ENCODE results near the gene MAP3K14.
A peak's percentile ranks its signal among the peaks of the same experiment; 100 is the strongest.

The MAP3K14 gene

DNA sequence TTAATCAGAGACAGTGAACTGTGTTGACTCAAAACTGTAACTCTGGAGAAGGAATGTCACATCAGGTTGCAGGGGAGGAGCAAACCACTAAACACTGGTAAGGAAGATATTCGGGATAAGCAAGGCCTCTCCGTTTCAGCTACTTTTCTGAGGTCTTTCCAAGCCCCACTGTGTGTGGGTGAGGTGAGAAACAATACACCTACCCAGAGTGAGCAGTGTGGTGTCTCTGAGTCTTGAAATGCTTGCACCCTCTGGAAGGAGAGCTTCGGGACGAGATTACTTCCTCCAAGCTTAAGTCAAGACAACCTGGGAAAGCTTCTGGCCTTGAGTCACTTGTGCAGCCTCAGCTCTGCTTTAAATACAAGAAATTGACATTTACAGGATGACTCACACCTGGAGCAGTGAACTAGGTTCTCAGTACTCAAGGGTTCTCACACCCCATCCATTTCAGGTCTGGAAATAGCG, 2.5 kb upstream of the MAP3K14 start:
- Histone ChIP-seq H3K27me3 (no peaks in the 10 kb centered on the region), H3K4me3 (ENCODE audit: low read depth, low read length) (no peak overlapping the region), H3K4me1 (peaks cover 10% of the 10 kb centered on the region), H3K36me3 (no peaks in the 10 kb centered on the region), H3K9me3 (no peaks in the 10 kb centered on the region)
- no peak for DNase-seq
- TF ChIP-seq, protein P1, sequence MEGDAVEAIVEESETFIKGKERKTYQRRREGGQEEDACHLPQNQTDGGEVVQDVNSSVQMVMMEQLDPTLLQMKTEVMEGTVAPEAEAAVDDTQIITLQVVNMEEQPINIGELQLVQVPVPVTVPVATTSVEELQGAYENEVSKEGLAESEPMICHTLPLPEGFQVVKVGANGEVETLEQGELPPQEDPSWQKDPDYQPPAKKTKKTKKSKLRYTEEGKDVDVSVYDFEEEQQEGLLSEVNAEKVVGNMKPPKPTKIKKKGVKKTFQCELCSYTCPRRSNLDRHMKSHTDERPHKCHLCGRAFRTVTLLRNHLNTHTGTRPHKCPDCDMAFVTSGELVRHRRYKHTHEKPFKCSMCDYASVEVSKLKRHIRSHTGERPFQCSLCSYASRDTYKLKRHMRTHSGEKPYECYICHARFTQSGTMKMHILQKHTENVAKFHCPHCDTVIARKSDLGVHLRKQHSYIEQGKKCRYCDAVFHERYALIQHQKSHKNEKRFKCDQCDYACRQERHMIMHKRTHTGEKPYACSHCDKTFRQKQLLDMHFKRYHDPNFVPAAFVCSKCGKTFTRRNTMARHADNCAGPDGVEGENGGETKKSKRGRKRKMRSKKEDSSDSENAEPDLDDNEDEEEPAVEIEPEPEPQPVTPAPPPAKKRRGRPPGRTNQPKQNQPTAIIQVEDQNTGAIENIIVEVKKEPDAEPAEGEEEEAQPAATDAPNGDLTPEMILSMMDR (IDR thresholded peaks at IDR 0.05; ENCODE audit: low read depth, low read length), result no peak

DNA sequence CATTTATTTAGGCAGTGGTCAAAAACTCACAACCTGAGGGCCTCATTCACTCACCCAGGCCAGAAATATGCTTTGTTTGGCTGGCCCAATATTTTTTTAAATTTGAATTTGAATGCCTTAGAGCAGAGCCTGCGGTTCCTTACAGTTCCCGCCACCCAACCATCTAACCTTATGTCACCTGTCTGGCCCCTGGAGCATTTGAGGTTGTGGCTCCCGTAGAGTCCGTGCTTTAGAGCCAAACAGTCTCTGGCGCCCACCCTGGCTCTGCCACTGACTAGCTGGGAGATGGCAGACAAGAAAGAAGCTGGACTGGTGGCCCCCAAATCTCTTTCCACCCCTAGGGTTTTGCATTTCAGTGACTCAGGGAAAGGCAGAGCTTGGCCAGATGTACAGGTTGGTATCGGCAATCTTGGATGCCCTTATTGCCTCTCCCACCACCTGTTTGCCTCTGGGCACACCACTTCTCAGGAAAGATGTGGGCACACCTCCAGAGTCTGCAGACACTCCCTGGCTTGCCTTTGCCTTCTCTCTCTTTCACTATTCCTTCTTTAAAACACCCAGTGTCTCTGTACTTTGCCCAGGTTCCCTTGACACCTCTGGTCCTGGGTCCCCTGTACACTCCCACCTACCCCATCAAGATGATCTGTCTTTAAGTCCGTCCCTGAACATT, 1.9 kb upstream of the MAP3K14 start:
- Histone ChIP-seq H3K9me3 (no peaks in the 10 kb centered on the region), H3K4me1 (peaks cover 14% of the 10 kb centered on the region), H3K36me3 (no peaks in the 10 kb centered on the region), H3K27me3 (no peaks in the 10 kb centered on the region), H3K4me3 (ENCODE audit: low read depth, low read length) (no peak overlapping the region)
- DNase-seq, result no peak
- TF ChIP-seq, protein P1 (IDR thresholded peaks at IDR 0.05; ENCODE audit: low read depth, low read length), result no peak

DNA sequence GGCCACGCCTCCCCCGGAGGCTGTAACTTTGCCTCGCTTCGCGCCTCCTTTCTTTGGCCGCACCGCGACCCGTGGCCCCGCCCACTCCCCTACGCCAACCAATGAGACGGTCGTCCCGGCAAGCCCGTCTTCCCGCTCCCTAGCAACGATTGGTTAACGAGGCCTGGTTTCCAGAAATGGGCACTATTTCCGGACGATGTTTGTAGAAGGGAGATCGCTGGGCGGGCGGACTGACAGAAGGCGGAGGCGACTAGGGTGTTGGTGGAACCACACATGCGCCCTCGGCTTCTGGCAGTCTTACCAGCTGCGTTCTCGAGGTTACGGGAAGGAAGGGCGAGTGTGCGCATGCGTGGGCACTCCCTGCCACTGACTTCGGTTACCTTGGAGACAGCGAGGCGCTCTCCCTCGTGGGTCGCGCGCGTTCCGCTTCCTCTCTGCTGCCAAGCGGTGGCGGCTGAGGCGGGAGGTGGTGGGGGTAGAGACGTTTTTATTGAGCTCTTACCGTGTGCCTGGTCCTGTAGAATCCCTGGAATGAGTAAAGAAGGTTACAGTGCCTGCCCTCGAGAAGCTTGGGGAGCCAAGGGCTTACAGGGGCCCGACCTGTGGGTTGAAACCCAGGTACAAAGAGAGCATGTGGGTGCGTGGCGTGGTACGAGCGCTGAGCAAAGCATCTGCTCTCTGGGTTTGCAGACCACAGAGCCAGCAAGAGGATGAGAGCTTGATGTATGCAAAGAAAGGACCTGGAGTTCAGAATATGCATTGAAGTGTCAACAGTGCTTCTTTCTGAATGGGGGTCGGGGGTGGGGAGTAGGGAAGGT, 500 bp upstream of the MAP3K14 start:
- Histone ChIP-seq H3K9me3 (no peaks in the 10 kb centered on the region), H3K4me3 (ENCODE audit: low read depth, low read length) (peak overlapping the region; percentile 70), H3K36me3 (no peaks in the 10 kb centered on the region), H3K27me3 (no peaks in the 10 kb centered on the region), H3K4me1 (peaks cover 14% of the 10 kb centered on the region)
- DNase-seq, result peak; percentile 100
- TF ChIP-seq, protein P1 (IDR thresholded peaks at IDR 0.05; ENCODE audit: low read depth, low read length), result peak; percentile 13; the same call in 1 of the 2 replicates

DNA sequence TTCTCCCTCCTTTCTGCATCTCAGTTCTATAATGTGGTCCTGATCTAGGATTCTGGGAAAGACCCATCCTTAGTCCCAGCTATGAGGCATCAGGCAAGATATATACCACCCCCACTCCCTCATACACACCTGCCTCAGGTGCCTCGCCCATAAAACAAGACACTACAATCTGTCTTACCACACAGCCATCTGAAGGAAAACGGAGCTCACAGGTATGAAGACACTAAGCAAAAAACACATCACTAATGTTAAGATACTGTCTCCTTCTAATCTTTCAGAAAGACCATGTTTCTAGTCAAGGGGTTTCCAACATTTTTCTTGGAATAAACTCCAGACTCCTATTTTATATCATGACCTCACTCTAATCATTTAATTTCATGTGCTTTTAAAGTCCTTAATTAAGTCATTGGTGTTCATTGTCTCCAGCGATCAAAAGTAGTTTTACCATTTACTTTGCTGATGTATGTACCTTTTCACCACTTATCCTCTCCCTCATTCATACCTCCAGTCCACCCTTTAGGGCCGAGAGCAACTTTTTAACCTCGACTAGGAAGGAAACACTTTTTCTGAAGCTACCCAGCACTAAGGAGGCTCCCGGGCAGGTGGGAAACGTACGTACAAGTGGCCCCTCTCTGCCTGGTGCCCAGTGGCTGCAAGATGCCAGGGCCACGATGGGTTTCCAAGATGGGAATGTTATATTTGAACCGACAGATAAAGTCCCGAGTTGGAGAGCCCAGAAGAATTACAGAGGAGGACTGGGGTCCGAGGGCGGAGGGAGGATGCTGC, 979 bp downstream of the MAP3K14 start:
- no peaks in the 10 kb centered on the region for H3K27me3 ChIP-seq
- peaks cover 20% of the 10 kb centered on the region for H3K4me1 ChIP-seq
- TF ChIP-seq, protein P1 (IDR thresholded peaks at IDR 0.05; ENCODE audit: low read depth, low read length), result no peak
- no peaks in the 10 kb centered on the region for H3K9me3 ChIP-seq
- no peak for DNase-seq
- H3K36me3 ChIP-seq, result no peaks in the 10 kb centered on the region
- peak overlapping the region; percentile 84 for H3K4me3 ChIP-seq (ENCODE audit: low read depth, low read length)

DNA sequence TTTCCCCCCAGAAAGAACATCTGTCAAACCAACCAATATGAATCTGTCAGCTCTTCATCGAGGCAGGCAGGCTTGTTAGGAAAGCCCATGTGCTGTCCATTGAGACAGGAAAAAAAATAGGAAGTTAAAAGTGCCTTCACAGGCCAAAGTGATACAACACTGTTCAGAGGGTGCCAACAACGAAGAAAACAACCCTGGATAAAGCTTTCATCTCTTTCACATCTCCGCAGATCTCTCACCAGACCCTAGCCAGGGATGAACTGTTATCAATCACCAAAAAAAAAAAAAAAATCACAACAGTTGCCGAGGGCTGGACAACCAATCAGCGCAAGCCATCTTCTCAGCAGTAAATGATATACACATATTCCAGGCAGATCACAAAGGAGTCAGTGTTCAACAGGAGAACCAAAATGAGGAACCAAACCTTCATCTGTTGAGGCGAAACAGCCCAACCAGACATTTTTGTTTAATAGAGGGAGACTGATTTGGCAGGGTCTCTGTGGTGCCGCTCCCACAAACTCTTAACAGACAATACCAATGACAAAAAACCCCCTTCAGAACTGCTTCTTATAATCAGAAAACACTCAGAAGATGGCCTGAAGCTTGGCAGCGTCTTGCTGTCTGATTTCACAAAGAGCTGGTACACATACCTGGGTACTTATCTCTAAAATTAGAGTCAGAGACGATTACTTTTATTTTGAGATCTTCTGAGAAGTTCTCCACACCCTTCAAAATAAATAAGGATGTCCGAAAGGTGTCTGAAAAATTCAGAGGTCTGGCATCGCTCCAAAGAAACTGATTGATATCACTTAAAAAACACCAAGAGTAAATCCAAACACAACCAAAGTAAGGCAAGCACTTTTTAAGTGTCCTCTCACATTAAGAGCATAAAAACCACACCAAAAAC, 1.8 kb downstream of the MAP3K14 start:
- H3K36me3 ChIP-seq, result no peaks in the 10 kb centered on the region
- no peaks in the 10 kb centered on the region for H3K9me3 ChIP-seq
- H3K27me3 ChIP-seq, result no peaks in the 10 kb centered on the region
- TF ChIP-seq, protein P1 (IDR thresholded peaks at IDR 0.05; ENCODE audit: low read depth, low read length), result no peak
- H3K4me3 ChIP-seq (ENCODE audit: low read depth, low read length), result peak overlapping the region; percentile 84
- no peak for DNase-seq
- H3K4me1 ChIP-seq, result peaks cover 24% of the 10 kb centered on the region

Measured in BE2C (cell line).